ENCODE results near the gene KIF26A.

DNA sequence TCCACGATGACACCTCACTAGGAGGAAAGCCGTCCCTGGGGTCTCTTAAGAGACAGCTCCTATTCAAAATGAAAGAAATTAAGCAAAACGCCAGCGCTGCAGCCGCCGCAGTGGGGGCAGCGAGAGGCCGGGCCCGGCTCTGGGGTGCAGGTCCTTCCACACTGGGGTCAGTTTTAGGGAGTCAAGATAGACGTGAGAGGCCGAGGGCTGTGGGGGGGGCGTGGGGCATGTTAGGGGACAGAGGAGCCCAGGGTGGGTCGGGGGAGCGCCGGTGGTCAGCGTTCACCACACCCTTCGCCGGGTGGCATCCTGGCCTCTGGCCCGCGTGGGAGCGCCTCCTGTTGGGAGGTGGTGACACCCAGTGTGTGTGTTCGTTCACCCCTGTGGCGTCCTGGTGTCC is 25.7 kb downstream of the KIF26A start:
- TF ChIP-seq, protein P1, sequence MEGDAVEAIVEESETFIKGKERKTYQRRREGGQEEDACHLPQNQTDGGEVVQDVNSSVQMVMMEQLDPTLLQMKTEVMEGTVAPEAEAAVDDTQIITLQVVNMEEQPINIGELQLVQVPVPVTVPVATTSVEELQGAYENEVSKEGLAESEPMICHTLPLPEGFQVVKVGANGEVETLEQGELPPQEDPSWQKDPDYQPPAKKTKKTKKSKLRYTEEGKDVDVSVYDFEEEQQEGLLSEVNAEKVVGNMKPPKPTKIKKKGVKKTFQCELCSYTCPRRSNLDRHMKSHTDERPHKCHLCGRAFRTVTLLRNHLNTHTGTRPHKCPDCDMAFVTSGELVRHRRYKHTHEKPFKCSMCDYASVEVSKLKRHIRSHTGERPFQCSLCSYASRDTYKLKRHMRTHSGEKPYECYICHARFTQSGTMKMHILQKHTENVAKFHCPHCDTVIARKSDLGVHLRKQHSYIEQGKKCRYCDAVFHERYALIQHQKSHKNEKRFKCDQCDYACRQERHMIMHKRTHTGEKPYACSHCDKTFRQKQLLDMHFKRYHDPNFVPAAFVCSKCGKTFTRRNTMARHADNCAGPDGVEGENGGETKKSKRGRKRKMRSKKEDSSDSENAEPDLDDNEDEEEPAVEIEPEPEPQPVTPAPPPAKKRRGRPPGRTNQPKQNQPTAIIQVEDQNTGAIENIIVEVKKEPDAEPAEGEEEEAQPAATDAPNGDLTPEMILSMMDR (IDR thresholded peaks at IDR 0.05) = no peak
- no peak for TF ChIP-seq POLR2A (IDR thresholded peaks at IDR 0.05)
